Muscle layer of duodenum (tissue), 2 donors: Measurements from ENCODE around the gene ITGA6.
A peak's percentile ranks its signal among the peaks of the same experiment; 100 is the strongest.

Experiments
- H3K27ac ChIP-seq: one replicate; pipeline ENCODE4 v1.7.0; 2013; ENCODE audit warnings: mild to moderate bottlenecking, low read length
- H3K27me3 ChIP-seq: one replicate; pipeline ENCODE4 v1.7.0; 2013; ENCODE audit warnings: low read depth, mild to moderate bottlenecking, control low read depth, low read length
- H3K36me3 ChIP-seq, 2 donors: one replicate each; pipeline ENCODE4 v1.7.0; 2013; ENCODE audit warnings: low read length in 2 of 2, control low read depth in 1 of 2, mild to moderate bottlenecking in 1 of 2; ENCODE audit not compliant: insufficient read depth in 2 of 2, control insufficient read depth in 1 of 2
- H3K4me1 ChIP-seq, 2 donors: one replicate each; pipeline ENCODE4 v1.7.0; 2013; ENCODE audit warnings: low read length in 2 of 2, mild to moderate bottlenecking in 2 of 2, control low read depth in 1 of 2, moderate library complexity in 1 of 2; ENCODE audit not compliant: insufficient read depth in 2 of 2, control insufficient read depth in 1 of 2
- H3K4me3 ChIP-seq, 2 donors: one replicate each; pipeline ENCODE4 v1.7.0; 2013; ENCODE audit warnings: low read length in 2 of 2, low read depth in 1 of 2, mild to moderate bottlenecking in 1 of 2
- H3K9me3 ChIP-seq, 2 donors: one replicate each; pipeline ENCODE4 v1.7.0; 2013; ENCODE audit warnings: low read length in 2 of 2, control low read depth in 1 of 2, mild to moderate bottlenecking in 1 of 2; ENCODE audit not compliant: control insufficient read depth in 1 of 2
- donor health status: healthy.

ITGA6 gene

DNA sequence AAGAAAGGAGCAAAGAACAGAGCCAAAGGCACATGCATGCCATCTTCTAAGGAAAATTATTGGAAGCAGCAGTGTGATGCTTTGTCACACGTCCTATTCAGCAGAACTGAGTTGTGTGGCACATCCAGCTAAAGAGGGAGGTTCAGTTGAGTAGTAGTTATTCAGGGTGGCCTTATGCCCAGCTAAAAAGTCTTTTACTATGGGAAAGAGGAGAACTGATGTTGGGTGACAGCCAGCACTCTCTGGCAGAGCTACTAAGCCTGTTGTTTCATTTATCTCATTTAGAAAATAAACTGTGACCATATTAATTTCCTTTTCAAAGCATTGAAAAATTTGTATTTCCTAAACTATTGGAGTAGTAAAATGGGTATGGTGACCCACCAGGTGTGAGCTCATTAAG lies 18.5 kb downstream of the ITGA6 start:
- no peaks in the 10 kb centered on the region for H3K27me3 ChIP-seq
- H3K4me1 ChIP-seq, result no peaks in the 10 kb centered on the region
- H3K36me3 ChIP-seq, result no peaks in the 10 kb centered on the region
- H3K27ac ChIP-seq, result no peak overlapping the region
- no peak overlapping the region for H3K4me3 ChIP-seq
- H3K9me3 ChIP-seq, result no peaks in the 10 kb centered on the region

DNA sequence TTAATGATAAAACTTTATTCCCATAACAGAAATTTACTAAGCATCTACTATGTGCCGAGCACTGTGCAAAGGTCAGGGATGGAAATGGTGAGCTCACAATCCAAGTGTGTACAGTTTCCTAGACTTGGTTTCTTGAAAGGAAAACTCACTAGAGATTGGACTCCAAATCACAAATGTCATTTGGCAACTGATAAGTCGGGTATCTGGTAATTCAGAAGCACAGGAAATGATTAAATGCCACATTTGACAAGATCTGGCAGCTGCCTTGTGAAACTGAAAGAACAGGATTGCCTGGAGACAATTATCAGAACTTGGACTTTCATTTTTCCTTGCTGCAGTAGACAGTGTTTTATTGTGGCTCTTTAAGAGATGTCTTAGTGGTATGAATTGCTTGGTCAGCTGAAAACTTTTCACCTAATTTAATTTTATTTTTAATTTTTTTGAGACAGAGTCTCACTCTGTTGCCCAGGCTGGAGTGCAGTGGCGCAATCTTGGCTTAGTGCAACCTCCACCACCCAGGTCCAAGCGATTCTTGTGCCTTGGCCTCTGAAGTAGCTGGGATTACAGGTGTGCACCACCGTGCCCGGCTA lies 19.2 kb downstream of the ITGA6 start:
- no peaks in the 10 kb centered on the region for H3K4me1 ChIP-seq
- H3K27me3 ChIP-seq, result no peaks in the 10 kb centered on the region
- H3K9me3 ChIP-seq, result no peaks in the 10 kb centered on the region
- H3K4me3 ChIP-seq, result no peak overlapping the region
- no peaks in the 10 kb centered on the region for H3K36me3 ChIP-seq
- H3K27ac ChIP-seq, result no peak overlapping the region

DNA sequence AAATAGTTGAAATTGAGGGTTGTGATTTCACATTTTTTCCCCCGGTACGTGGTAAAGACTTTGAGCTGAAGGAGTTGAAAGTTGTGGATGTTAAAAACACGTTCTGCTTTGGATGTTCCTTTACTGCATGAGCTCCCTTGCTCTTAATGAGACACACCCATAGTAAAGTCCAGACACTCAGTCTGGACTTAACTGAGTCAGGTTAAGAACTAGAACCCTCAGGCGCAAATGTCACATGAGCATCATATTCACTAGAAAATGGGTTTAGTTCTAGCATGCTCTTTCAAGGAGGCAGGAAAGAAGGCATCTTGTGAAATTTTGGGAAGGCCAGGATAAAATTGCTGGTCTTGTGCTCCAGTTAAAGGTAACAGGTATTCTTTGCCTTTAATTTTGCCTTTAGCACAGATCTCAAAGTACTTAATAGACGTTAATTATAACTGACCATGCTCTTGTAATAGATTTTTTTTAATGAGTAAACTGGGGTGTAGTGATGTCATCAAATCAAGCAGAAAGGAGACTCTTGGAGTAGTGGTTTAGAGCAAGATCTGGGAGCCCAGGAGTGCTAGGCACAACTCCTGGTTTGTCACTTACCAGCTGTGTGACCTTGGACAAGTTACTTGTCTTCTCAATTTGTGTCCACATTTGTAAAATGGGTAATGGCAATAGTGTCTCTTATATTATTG lies 20.6 kb downstream of the ITGA6 start:
- Histone ChIP-seq H3K4me3 (no peak overlapping the region), H3K27ac (peak overlapping the region; percentile 12), H3K36me3 (no peaks in the 10 kb centered on the region), H3K27me3 (no peaks in the 10 kb centered on the region), H3K4me1 (peaks cover 0 to 11% of the 10 kb centered on the region in 2 donors), H3K9me3 (no peaks in the 10 kb centered on the region)

DNA sequence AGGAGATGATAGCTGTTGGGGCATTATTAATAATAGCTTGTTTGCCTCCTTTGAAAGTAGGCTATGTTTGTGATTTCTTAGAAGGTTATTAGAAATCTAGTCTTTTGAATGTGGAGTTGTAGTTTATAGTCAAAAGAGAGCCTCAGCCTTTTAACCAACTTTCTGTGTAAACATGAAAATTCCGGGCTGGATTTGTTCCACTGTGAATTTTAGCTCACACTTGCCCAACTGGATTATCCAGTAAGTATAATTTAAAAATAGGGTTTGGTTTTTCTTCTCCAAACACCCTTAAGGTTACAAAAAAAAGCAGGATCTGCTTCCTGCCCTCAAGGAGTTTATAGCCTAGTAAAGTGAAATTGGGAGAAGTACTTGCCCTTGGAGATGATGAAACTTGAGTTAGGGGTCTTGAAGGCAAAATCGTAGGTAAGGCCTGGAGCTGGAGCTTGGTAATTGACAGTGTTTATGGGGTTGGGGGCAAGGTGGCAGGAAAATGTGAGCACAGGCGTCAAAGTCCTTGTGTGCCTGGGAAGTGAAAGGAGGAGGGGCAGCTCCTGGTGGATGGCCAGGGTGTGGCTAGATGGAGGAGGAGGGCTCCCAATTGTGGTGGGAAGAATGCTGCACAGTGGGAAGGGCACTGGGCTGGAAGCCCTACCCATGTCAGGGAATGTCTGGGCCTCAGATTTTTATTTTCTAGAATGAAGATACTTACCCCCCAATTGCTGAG lies 21.3 kb downstream of the ITGA6 start:
- Histone ChIP-seq H3K9me3 (no peaks in the 10 kb centered on the region), H3K4me1 (peaks cover 0 to 11% of the 10 kb centered on the region in 2 donors), H3K4me3 (no peak overlapping the region), H3K27ac (peak overlapping the region; percentile 12), H3K36me3 (no peaks in the 10 kb centered on the region), H3K27me3 (no peaks in the 10 kb centered on the region)

DNA sequence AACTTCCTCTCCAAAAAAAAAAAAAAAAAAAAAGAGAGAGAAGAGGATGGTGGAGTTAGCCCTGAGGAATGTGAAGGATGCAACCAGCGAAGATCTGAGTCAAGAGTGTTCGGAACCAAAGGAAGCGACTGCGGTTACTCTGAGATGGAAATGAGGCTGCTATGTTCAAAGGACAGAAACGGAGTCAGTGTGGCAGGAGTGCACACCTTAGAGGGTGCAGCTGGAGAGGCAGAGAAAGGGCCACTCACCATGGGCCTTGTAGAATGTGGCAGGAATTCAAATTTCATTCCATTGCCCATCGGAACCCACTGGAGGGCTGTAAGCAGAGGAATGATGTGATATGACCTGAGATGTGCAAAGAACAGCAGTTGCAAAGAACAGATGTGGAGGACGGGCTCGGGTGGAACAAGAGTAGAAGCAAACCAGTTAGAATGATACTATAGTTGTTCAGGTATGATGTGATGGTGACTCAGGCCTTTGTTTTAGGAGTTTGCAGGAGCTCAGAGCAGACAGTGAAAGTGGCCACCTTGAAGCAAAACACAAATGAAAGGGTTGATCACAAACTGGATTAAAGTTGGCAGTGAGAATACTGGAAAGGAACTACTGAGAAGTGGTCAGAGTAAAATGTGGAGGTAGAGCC lies 22.6 kb downstream of the ITGA6 start:
- H3K4me3 ChIP-seq, result no peak overlapping the region
- H3K36me3 ChIP-seq, result no peaks in the 10 kb centered on the region
- no peak overlapping the region for H3K27ac ChIP-seq
- no peaks in the 10 kb centered on the region for H3K9me3 ChIP-seq
- H3K27me3 ChIP-seq, result no peaks in the 10 kb centered on the region
- H3K4me1 ChIP-seq, result peaks cover 0 to 11% of the 10 kb centered on the region in 2 donors

DNA sequence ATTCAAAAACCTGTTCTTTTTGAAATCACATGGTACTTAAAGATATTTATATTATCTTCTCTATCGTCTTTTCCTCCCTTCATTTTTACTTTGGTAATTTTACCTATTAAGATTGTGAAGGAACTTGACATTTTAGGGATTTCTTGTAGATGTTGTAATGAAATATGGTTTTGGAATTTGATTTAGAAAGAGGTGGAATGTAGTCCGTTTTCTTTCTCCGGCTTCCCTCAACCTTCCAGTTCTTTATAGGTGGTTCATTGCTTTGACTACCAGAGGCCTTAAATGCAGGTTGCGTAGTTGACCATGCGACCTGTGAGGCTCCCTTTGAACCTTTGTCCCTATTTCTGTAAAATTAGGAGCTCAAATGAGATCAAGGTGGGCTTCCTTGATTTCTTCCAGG lies 24.5 kb downstream of the ITGA6 start:
- H3K27ac ChIP-seq, result no peak overlapping the region
- no peaks in the 10 kb centered on the region for H3K27me3 ChIP-seq
- no peaks in the 10 kb centered on the region for H3K9me3 ChIP-seq
- no peaks in the 10 kb centered on the region for H3K36me3 ChIP-seq
- H3K4me1 ChIP-seq, result peaks cover 0 to 11% of the 10 kb centered on the region in 2 donors
- H3K4me3 ChIP-seq, result no peak overlapping the region

DNA sequence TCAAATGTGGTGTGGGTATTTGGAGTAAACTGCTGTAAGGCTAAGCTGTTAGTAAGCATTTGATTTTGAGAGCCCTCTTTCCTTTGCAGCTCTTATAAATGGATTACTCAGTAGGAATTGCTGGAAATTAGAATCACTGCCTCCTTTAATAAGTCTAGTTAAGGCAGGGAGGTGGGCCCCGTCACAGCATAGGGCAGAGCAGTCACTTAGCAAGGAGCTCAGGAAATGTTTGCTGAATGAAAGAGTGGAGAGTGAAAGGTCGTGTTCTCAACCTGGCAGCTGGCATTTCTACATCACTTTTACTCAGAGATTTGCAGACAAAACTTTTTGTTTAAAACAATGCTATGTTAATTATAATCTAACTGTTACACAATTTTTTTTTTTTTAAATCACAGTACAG lies 25.5 kb downstream of the ITGA6 start:
- Histone ChIP-seq H3K4me3 (no peak overlapping the region), H3K27me3 (no peaks in the 10 kb centered on the region), H3K9me3 (no peaks in the 10 kb centered on the region), H3K4me1 (peaks cover 0 to 11% of the 10 kb centered on the region in 2 donors), H3K27ac (no peak overlapping the region), H3K36me3 (no peaks in the 10 kb centered on the region)

DNA sequence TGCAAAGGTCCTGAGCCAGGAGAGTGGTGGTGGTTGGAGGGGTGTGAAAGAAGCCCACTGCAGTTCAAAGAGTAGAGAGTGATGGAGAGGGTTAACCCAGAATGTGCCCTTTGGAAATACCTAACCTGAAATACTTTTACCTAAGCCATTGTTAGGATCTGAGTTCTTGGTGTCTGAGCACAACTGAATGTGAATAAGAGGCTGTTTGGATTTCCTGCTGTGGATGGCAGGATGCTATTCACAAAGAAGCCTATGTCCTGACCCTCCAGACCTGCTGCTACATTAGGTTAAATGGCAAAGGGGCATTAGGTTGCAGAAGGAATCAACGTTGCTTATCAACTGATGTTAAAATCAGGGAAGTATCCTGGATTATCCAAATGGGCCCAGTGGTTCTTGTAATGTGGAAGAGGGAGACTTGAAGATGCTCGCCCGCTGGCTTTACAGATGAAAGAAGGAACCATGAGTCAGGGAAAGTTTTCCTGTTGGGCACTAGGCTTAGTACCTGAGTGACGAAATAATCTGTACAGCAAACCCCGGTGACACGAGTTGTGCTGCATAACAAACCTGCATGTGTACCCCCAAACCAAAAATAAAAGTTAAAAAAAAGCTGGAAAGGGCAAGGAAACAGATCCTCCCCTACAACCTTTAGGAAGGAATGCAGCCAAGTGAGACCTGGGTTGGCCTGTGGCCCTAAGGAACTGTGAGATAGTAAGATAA lies 27.2 kb downstream of the ITGA6 start:
- no peak overlapping the region for H3K27ac ChIP-seq
- no peak overlapping the region for H3K4me3 ChIP-seq
- no peaks in the 10 kb centered on the region for H3K9me3 ChIP-seq
- no peaks in the 10 kb centered on the region for H3K27me3 ChIP-seq
- no peaks in the 10 kb centered on the region for H3K36me3 ChIP-seq
- H3K4me1 ChIP-seq, result peaks cover 0 to 11% of the 10 kb centered on the region in 2 donors

DNA sequence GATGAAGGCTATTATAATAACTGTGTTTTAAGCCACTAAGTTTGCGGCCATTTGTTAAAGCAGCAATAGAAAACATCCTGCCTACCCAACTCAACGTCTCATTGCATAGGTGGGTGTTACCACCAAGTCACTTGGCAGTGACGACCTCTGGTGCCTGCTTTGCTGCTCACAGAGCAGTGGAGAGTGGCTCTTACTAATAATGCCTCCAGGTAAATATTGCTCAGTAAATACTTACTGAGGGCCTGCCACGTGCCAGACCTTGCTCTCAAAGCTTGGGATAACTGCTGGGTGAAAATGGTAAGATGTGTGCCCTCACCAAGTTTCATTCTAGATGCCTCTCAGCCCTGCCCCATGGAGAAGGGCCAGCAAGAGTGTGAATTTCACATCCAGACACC lies 27.7 kb downstream of the ITGA6 start:
- no peak overlapping the region for H3K4me3 ChIP-seq
- H3K9me3 ChIP-seq, result no peaks in the 10 kb centered on the region
- no peaks in the 10 kb centered on the region for H3K36me3 ChIP-seq
- no peak overlapping the region for H3K27ac ChIP-seq
- H3K27me3 ChIP-seq, result no peaks in the 10 kb centered on the region
- H3K4me1 ChIP-seq, result peaks cover 0 to 11% of the 10 kb centered on the region in 2 donors

DNA sequence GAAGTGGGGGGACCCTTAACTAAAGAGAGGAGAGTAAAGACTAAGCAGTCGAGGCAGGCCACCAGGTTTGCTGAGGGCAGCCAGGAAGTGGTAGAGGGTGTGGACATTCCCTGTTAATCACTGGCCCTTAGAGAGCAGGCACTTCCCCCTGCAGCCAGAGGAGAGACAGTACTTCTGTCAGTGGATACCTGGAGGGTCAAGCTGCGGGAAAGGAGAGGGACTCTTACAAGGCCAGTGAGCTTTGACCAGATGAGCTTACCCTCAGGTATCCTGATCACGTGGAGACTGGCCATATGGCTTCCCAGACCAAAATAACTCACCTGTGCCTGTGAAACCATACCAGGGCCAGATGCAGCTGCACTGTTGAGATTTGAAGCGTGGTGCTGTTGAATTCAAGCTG lies 28.6 kb downstream of the ITGA6 start:
- peaks cover 0 to 11% of the 10 kb centered on the region in 2 donors for H3K4me1 ChIP-seq
- no peaks in the 10 kb centered on the region for H3K27me3 ChIP-seq
- no peaks in the 10 kb centered on the region for H3K9me3 ChIP-seq
- H3K4me3 ChIP-seq, result no peak overlapping the region
- H3K36me3 ChIP-seq, result no peaks in the 10 kb centered on the region
- no peak overlapping the region for H3K27ac ChIP-seq

DNA sequence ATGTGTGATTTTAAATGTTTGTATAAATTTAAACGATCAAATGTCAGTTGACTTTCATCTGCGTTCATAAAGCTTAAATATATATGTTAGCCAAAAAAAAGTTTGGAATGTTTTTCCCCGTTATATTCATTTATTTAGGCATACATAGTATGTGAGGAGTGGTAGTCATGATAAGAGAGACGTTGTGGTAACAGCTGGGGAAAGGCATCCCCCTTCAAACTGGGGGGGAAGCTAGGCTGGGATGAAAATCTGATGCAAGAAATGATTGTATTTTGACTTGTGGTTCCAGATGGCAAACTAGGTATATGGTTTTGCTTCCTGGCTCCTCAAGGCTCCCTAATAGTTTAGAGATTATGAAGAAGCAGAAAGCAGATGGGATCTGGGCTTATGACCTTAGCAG lies 30.1 kb downstream of the ITGA6 start:
- H3K36me3 ChIP-seq, result no peaks in the 10 kb centered on the region
- no peaks in the 10 kb centered on the region for H3K9me3 ChIP-seq
- peaks cover 3 to 9% of the 10 kb centered on the region in 2 donors for H3K4me1 ChIP-seq
- no peak overlapping the region for H3K27ac ChIP-seq
- H3K27me3 ChIP-seq, result no peaks in the 10 kb centered on the region
- H3K4me3 ChIP-seq, result no peak overlapping the region
